CD4-positive, alpha-beta T cell treated with Interleukin-1 beta for 1 hour (primary cell): ENCODE measurements around the gene PNPLA7.

Experiments
- DNase-seq, 2 donors: peaks; one replicate each; pipeline ENCODE4 v3.0.0-alpha.2; 2020 to 2022

The PNPLA7 gene

DNA sequence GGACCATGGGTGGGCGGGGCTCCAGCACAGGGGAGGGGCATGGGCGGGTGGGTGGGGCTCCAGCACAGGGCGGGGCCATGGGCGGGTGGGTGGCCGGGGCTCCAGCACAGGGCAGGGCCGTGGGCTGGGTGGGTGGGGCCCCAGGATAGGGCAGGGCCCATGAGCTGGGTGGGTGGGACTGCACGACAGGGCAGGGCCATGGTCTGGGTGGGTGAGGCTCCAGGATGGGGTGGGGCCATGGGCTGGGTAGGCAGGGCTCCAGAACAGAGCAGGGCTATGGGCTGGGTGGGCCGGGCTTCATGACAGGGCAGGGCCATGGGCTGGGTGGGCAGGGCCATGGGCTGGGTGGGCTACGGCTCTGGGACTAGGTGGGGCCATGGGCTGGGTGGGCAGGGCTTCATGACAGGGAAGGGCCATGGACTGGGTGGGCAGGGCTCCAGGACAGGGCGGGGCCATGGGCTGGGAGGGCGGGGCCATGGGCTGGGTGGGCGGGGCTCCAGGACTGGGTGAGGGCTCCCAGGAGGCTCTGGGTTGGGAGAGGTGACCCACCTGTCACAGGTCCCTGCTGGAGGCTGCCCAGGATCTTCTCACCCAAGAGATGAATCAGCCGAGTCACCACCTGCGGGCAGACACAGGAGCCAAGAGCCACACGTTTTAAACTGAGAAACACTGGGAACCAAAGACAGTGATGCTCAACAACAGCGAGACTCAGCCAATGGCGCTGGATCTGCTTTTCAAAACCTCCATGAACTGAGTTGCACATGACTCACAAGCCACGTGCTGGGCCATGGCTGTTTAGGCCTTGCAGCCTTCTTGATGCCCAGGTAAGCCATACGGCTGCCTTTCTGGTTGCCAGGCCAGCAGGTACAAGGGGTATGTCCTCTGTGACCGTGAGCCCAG lies 57.5 kb downstream of the PNPLA7 start:
- peak; percentile 10 to 26 for DNase-seq

DNA sequence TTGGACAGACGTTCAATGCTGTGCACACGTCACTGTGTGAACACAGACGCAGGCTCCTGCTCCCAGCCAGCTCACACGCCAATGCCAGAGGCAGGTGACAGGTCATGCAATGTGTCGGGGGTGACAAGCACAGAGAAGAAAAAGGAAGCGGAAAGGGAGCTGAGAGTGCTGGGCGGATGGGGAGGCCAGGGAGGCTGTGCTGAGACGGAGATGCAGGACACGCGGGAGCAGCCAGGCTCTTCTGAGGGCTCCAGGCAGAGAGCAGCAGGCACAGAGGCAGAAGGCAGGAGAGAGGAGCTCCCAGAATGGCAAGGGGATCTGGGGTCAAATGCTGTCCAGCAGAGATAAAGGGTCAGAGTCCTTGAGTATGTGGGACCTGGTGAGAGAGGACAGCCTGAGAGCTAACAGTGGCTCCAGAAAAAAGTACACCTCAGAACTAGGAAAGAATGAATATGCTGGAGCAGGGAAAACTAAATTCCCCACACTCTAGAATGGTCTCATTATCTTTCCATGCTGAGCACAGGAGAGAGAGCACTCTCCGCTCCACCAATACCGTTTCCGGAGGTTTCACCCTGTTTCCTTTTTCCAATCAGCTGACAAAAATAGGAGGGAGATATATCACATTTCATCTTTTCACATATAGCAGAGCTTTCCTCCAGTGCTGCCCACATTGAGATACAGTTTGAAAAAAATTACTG lies 58.3 kb downstream of the PNPLA7 start:
- DNase-seq, result no peak

DNA sequence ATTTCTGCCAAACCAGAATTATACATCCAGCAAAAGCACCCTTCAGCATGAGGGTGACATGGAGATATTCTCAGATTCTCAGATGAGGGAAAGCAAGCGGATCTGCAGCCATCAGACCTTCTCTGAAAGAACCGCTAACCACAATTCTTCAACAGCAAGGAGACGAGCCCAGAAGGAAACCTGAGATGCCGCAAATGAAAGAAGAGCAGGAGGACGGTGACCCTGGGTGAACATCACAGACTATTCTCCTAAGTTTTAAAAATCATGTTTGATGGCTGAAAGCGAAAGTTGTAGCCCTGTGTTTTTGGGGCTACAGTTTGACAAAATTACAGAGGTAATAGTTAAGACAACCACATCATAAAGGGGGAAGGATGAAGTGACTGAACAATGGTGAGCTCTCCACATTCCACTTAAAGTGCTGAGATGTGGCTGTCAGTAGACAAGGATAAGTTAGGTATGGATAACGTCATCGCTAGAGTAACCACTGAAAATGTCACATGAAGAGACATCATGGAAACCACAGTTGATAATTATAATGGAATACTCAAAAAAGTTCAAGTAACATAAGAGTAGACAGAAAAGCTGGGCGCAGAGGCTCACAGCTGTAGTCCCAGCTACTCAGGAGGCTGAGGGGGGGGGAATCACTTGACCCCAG lies 59.5 kb downstream of the PNPLA7 start:
- DNase-seq, result no peak

DNA sequence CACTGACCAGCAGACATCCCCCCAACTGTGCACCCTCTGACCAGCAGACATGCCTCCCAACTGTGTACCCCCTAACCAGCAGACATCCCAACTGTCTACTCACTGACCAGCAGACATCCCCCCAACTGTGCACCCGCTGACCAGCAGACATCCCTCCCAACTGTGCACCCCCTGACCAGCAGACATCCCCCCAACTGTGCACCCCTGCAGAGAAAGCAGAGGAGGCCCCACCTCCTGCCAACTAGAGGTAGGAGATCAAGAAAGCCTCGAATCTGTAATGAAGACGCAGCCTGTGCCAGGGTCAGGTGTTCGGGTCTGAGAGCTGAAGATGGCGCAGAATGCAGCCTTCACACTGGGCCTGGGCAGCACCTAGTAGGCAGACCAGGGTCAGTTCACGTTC lies 61.3 kb downstream of the PNPLA7 start:
- DNase-seq, result no peak

DNA sequence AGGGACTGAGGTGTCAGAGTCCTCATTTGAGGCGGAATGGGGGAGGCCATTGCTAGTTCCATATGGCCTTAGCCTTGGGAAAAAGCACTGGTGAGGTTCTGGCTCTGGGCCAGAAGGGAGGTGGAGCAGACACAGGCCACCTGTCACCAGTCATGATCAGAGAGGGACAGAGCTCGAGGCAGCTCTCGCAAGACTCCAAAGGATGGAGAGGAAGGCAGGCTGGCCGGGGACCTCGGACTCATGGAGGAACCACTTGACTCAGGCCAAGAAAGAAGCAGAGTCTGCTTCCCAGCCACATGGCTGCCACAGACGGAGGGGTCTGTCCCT lies 61.9 kb downstream of the PNPLA7 start:
- no peak for DNase-seq

DNA sequence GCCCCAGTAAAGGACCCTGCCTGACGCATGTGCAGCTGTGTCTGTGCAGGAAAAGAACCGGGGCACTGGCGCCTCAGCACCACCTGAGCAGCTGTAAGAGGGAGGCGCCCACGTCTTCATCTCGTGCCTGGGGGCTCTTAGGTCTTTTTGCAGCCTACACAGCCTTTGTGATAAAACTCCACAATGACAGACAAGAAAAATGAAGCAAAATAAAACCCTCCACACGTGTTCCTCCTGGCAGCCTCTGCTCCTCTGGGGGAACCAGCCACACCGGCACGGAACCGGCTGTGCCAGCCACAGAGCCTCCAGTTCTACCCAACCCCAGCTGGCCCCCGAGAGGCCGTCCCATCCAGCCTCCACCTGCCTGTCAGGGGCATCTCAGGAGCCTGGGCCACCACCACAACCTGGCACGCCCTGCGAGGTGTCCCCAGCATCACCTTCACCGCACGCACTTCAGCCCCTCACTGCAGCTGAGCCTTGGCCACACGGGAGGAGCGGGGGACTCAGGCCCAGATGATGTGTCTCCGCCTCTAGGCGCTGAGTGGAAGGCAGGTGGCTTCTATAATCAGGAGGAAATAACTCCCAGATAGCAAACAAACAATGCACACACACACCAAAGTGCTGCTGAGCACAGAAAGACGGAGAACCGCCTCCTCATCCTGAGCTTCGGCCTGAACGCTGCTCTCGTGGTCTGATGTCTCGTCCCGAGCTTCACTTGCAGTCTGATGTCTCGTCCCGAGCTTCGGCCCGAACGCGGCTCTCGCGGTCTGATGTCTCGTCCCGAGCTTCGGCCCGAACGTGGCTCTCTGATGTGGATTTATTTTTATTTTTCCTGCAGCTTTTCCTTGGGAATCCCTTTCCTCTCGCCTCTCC lies 62.5 kb downstream of the PNPLA7 start:
- DNase-seq, result no peak

DNA sequence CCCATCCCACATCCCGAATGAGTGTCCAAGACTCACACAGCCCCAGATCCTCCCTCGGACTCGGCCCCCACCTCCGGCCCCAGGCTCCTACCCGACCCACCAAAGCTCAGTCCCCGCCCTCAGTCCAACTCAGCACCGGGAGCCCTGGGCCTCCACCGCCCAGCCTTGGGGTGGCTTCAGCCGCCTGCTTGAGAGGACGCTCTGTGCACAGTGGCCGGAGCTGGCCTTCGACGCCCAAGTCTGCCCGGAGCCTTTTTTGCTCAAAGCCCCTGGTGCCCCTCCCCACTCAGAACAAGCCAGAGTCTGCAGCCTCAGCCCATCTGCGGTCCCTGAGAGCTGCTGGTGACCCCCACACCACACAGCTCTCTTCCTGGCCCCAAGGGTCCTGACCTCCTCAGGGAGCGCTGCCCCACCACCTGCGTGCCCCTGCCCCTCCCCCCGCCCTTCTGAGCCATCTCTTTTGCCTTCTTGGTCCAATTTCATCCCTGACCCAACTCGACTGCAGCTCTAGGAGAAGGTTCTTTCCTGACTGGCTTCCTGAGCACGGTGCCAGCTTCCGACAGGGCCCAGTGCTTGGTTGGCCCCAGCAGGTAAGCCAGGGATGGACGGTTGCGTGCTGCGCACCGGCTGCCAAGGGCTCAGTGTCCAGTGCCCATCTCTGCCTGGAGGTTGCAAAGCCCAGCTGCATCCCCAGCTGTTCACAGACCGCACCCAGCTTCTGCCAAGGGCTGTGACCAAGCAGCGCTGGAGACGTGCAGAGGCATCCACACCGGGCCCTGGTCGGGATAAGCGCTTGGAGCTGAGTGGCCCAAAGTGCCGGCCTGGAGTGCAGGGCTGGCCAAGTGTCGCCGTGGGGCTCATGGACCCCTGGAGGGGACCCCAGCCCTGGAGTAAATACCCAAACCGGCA lies 63.4 kb downstream of the PNPLA7 start:
- DNase-seq, result no peak

DNA sequence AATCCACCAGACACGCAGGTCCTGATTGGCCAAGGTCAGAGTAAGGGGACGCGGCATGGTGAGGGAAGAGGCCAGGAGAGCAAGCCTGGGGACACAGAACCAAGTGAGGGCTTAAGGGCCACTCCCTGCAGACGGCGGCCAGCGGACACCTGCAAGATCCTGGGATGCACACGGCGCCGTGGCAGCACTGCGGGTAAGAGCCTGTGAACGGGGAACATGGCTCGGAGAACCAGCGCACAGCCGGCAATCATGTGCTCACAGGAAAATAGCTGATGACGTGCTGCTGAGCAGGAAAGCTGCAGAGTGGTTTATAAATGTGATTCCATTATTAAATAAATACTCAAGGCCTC lies 64.1 kb downstream of the PNPLA7 start:
- DNase-seq, result no peak

DNA sequence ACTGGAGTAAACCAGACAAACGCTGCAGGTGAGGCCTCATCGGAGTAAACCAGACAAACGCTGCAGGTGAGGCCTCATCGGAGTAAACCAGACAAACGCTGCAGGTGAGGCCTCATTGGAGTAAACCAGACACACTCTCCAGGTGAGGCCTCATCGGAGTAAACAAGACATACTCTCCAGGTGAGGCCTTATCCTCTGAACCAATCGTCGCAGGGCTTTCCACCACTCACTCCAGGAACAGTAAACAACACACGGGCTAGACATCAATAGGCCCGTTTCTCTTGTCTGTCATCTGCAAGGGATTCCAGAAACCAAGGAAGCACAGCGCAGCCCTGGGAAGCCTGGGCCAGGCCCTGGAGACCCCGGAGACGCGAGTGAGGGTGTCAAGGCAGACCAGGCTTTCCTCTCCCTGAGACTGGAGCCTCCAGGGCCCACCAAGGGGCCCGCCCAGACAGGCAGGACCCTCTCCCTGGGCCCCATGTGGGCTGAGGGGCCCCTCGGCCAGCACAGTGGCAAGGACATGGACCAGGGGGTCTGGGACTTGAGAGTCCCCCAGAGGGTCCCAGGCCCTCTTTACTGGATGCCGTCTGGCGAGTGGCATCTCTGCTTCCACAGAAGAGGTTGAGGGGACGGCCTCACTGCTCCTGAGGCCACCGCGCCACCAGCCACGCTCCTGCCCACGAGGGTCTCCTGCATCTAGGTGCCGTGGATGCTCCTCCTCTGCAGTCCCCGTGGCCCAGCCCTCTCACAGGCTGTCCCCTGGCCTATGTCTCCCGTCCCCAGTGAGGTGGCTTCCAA lies 64.7 kb downstream of the PNPLA7 start:
- no peak for DNase-seq

DNA sequence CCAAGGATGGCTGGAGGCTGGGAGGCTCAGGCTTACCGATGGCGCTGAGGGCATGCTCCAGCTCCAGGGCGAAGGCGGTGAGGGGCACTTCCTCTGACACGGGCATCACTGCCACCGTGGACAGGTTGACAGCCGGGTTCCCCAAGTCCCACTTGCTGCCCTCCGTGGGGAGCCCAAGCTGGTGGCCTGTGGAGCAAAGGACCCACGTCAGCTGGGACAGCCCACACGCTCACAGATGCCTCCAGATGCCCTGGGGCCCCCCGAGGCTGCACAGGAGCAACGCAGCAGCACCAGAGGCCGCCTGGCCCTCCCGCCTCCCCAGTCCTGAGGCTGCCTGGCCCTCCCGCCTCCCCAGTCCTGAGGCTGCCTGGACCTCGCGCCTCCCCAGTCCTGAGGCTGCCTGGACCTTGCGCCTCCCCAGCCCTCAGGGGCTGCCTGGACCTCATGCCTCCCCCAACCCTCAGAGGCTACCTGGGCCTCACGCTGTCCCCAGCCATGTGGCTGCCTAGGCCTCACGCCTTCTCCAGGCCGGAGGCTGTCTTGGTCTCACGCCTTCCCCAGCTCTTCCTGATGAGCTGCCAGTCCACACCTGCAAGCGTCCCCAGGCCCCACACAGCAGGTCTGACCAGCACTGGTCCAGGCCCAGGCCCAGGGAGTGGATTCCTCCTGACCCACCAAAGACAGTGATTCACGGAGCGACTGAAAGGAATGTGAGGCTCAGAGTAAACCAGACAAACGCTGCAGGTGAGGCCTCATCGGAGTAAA lies 65.5 kb downstream of the PNPLA7 start:
- no peak for DNase-seq

DNA sequence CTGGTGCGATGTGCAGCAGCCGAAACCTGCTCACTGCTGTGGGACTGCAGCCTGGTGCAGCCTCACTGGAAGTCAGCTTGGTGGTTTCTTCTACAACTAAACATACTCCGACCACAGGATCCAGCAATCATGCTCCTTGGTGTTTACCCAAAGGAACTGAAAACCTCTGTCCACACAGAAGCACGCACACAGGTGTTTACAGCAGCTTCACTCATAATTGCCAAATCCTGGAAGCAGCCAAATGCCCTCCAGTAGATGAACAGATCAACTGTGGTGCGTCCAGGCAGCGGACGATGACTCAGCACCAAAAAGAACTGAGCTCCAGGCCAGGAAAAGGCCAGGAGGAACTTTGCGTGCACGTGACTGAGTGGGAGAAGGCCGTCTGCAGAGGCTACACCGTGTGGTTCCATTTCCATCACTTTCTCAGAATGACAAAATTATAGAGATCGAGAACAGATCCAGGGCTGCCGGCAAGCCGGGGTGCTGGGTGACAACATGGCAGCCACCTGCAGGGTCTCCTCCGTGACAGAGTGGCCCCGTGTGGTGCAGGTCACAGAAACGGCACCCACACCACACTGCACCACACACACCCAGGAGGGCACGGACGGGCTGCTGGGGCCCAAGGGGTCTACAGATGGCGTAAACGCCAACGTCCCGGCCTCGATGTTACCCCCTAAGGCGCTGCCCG lies 68.0 kb downstream of the PNPLA7 start:
- DNase-seq, result peak in 1 of 2 donors; percentile 36

DNA sequence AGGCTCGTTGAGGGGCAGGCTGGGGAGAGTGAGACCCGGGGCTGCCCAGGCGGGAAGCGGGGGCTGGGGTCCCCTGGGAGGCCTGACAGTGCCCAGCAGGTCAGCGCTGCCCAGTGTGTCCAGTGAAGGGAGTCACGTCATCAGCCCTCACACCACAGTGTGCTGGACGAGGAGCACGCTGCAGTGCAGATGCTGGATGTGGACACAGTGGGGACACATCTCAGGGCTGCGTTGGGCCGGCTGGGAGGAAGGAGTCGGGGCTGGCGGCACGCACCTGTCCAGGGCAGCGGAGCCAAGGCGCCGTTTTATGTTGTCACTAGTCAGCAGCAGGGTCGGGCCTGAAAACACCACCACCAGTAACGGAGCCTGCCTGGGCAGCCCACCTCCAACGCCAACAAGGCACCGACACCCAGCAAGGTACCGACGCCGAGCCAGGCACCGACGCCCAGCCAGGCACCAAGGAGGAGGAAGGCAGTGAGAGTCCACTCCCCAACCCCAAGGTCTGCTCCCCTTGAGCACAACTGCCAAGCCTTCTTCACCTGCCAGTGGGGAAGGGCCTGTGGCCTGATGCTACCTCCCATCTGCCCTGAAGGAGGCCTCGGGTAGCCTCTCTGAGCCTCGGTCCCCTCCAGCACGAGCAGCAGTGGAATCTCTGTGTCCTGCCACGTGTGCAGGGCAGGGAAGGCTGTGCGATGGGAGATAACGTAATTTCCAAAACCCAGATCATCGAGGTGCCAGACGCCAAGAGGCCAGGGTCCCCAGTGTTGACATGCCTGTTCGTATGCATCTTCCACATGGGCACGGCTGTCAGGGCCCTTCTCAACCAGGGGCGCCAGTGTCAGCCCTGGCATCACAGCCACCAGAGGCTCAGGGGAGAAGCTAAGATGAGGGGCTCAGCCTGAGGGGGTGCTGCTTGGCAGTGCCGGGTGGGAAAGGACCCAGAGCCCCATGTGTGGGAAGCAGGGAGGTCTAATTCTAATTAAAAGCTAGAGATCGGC lies 69.2 kb downstream of the PNPLA7 start:
- DNase-seq, result no peak

DNA sequence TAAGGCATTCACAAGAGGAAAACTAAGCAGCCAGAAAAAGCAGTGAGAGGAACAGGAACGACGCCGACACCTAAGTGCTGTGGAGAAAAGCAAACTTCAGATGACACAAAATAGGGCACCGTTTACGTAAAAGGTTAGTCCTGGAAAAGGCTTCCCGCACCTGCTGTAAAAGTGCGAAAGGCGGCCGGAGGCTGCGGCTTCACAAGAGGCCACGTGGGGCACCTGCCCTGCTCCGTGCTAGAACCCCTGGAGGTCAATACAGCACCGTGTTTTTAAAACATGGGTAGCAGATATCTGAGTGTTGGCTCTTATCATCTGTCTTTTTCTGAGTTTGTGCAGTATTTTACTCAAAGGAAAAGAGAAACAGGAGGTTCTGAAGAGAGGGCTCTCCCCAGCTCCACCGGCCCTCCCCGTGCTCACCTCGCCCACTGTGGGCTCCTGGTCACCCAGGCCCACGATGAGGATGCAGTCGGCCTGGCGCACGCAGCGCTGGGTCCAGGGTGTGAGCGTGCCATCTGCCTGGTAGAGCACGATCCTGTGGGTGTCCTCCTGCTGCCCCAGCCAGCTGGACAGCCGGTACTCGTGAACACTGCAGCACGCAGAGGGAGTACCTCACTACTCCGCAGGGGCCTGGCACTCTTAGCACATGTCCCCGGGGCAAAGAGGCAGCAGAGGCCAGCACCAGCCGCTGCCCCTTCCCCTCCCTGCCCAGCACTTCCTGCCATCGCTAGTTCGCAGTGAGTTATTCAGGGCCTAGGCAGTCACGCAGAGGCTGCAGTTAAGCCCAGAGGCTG lies 70.1 kb downstream of the PNPLA7 start:
- DNase-seq, result no peak

DNA sequence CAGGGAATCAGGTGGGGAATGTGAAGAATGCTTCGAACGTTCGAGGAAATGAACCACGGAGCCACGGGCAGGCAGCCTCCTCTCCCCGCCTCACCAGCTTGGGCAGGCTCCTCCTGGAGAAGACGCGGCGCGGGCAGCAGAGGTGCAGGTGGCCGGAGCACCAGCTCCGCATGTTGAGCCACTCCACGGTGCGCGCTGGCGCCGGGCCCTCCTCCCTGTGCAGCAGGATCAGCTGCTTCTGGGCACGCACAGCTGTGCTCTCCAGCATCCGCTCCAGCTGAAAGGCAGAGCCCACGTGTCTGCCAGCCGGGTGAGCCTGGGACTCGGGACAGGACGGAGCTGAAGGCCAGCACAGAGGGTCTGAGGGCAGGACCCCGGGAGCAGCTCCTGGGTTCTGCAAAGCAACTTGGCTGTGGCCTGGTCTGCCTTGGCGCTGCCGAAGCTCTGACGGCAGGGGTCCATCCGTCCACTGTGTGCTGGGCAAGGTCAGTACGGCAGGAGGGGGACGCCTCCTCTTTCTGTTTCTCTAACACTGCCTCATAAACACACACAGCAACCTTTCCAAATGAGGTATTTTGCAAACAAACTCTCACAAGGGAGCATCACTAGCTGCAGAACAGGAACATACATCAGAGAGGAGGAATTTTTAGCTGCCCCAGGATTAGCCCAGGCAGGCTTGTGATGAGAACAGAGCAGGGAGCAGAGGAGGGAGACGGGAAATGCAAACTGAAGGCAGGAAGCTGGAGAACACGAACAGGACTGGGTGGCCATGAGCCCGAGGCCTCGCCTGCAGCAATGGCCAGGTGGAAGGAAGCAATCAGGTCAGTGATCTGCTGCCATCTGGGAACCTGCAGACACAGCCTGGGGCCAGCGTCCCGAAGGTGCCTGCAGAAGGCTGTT lies 71.0 kb downstream of the PNPLA7 start:
- DNase-seq, result no peak

DNA sequence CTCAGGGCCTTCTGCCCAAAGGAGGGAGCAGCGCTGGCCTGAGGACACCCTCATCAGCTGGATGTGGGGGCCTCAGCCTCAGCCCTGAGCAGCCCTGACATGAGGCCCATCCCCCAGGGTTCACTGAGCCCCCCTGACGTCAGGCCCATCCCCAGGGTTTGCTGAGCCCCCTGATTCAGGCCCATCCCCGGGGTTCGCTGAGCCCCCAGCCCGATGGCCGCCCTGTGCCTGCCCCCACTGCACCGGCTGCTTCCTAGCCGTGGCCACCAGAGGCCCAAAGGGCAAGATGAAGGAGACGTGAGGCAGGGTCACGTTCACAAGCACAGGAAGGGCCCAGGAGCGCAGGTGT lies 71.6 kb downstream of the PNPLA7 start:
- DNase-seq, result no peak
